Choroid plexus epithelial cell (primary cell): ENCODE measurements around the gene IL32.

Experiments
- DNase-seq: peaks from one replicate; pipeline ENCODE4 v3.0.0-alpha.2; 2010; ENCODE audit warnings: low read depth
- H3K4me3 ChIP-seq: 2 replicates; pipeline ENCODE4 v1.5.1; 2011; ENCODE audit warnings: low read depth, mild to moderate bottlenecking, control low read depth, low read length, moderate library complexity
- CTCF ChIP-seq: conservative IDR thresholded peaks from 2 replicates; pipeline ENCODE4 v1.5.1; 2011; ENCODE audit warnings: low read depth, mild to moderate bottlenecking, control low read depth, inconsistent platforms, low read length, moderate library complexity

IL32 gene

DNA sequence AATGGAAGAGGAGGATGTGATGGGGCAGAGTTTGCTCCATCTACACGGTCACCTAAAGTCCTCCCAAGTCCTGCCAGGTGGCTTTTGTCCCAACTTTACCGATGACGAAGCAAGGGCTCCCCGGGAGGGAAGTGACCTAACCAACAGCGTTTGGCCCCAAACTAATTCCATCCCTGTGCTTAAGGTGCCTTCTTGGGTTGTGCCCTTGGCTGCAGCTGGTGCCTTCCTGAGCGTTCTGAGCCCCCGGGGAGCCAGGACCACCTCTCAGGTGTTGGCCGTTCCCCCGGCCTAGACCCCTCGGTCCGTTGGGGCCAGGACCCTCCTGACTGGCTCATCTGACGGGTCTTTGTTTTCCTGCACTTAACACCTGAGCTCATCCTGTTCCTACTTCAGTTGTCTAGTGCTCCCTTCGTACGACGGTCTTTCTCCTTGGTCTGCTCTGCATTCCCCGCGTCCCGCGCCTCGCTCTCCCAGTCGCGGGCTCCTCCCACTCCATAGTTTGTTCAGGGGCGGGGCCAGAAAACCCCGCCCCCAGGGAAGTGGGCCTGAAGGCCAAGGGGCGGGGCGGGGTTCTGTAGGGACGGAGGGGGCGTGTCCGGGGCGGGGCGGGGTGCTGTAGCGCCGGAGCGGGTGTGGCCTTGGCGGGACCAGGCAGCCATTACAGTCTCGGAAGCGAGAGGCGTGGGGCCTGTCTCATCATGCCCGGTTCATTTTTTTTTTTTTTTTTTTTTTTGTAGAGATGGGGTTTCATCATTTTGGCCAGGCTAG is 34.5 kb downstream of the IL32 start:
- DNase-seq: peak; percentile 90
- no peak overlapping the region for H3K4me3 ChIP-seq
- no peak for TF ChIP-seq CTCF

- no peak overlapping the region for H3K4me3 ChIP-seq
- peak; percentile 50 for DNase-seq
- TF ChIP-seq CTCF: peak; percentile 68
Measured at GRCh38 chr16:3101018-3101840, 35.8 kb downstream of the IL32 start.

DNA sequence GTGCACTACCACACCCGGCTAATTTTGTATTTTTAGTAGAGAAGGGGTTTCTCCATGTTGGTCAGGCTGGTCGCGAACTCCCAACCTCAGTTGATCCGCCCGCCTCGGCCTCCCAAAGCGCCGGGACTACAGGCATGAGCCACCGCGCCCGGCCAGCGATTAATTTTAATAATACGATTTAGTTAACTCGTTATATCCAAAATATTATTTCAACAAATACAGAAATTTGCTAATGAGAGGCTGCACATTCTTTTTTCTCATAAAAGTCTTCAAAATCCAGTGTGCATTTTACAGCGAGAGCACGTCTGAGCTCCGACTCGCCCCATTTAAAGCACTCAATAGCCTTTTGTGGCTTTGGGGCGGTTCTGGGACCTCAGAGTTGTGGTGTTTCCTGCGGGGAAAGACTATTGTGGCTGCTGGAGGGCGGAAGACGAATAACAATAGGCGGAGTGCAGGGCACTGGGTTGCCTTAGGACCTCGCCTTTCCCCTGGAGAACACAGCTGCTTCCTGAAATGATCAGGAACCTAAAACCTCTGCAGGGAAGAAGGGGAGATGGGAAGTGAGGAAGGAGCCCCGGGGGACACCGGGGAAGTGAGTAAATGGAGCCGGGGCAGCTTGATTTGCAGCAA is 36.5 kb downstream of the IL32 start:
- no peak for TF ChIP-seq CTCF
- no peak overlapping the region for H3K4me3 ChIP-seq
- DNase-seq: no peak

GRCh38 chr16:3106205-3106928 is 40.9 kb downstream of the IL32 start:
- no peak for TF ChIP-seq CTCF
- DNase-seq: peak; percentile 92

DNA sequence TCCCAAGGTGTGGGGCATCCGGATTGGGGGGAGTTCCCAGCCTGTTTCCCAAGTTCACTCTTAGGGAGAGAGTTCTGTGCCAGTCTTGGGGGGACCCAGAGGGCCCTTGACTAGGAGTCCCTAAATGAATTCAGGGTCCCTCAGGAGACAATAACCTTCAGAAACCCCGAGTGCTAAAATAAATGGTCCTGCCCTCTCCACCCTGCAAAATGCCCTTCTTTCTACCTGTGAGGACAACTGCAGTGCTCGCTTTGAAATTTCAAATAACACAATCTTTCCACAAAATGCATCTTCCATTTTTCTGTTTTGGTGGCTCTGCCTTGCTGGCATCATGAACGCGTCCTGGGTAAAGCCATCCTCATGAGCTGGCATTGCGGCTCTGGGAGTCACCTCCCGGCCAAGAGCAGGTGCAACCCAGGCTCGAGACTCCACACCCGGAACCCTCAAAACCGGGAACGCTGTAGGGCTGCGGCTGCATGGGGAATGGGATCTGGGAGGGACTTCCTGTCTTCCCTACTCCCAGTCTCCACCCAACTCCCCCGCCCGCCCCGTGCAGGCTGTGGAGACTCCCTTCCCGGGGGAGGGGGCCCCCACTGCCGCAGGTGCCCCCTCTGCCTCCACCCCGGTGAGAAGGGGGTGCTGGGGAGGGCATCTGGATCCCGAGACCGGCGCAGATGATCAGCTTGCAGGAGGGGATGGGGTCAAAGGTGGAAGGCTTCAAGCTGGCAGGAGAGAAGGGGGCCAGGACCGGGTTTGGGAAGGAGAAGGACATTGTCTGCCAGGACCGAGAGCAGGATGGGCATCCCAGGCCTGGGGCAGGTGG is 46.8 kb downstream of the IL32 start, which contains the start of gene ZNF205:
ZNF205 (plus strand) TSS at position 529 of the 823 bp plus-strand sequence. CDS start 845 bp downstream, outside the sequence.
- peak within 1 kb of the TSS; percentile 80 for H3K4me3 ChIP-seq
- no peak for TF ChIP-seq CTCF
- DNase-seq: peak; percentile 75

More at GRCh38 chr16:3106205-3106928, 40.9 kb downstream of the IL32 start:
- peak overlapping the region; percentile 76 for H3K4me3 ChIP-seq
